HepG2 (cell line): ENCODE measurements around the gene MRPS31. TPM values are rescaled to one million over a fixed set of nuclear protein-coding genes. Genes with fewer than 3 reads are reported as not detected.
A peak's percentile ranks its signal among the peaks of the same experiment; 100 is the strongest.

Source experiments
- BCL3 ChIP-seq: sonication (generic); formaldehyde crosslinking; IDR thresholded peaks from 2 replicates; pipeline ENCODE4 v1.5.1; 2020; ENCODE audit warnings: mild to moderate bottlenecking, missing genetic modification reagents, moderate library complexity
- CBX1 ChIP-seq: IDR thresholded peaks from one replicate; pipeline ENCODE4 v1.6.1; 2016; ENCODE audit warnings: antibody characterized with exemption, low read depth
- DPF2 ChIP-seq: sonication (generic); formaldehyde crosslinking; IDR thresholded peaks from 2 replicates; pipeline ENCODE4 v1.4.0; 2020; ENCODE audit warnings: mild to moderate bottlenecking, low read depth, missing genetic modification reagents, borderline replicate concordance
- MBD4 ChIP-seq: IDR thresholded peaks from 2 replicates; pipeline ENCODE4 v1.6.1; 2012; ENCODE audit warnings: low read length, inconsistent platforms, borderline replicate concordance
- MEIS2 ChIP-seq: sonication (generic); formaldehyde crosslinking; IDR thresholded peaks from 2 replicates; pipeline ENCODE4 v1.9.0; 2021; ENCODE audit warnings: mild to moderate bottlenecking, missing genetic modification reagents
- POLR2AphosphoS5 ChIP-seq: IDR thresholded peaks from 2 replicates; pipeline ENCODE4 v1.6.1; 2012; ENCODE audit warnings: low read depth, low read length
- RBFOX2 ChIP-seq: fragments of 200-400 bp; formaldehyde crosslinking; IDR thresholded peaks from 2 replicates; pipeline ENCODE4 v1.6.1; 2017; ENCODE audit warnings: low read depth, mild to moderate bottlenecking, low read length
- SNAPC5 ChIP-seq: sonication (generic); formaldehyde crosslinking; IDR thresholded peaks from 2 replicates; pipeline ENCODE4 v1.8.1; 2023; ENCODE audit warnings: mild to moderate bottlenecking, missing genetic modification reagents, borderline replicate concordance
- SP2 ChIP-seq: sonication (generic); formaldehyde crosslinking; IDR thresholded peaks from 2 replicates; pipeline ENCODE4 v1.5.1; 2020; ENCODE audit warnings: mild to moderate bottlenecking, missing genetic modification reagents
- SYNCRIP ChIP-seq: fragments of 200-400 bp; formaldehyde crosslinking; IDR thresholded peaks from 2 replicates; pipeline ENCODE4 v1.6.1; 2018; ENCODE audit warnings: mild to moderate bottlenecking, low read depth, low read length; ENCODE audit not compliant: insufficient read depth
- ZFAT ChIP-seq: sonication (generic); formaldehyde crosslinking; conservative IDR thresholded peaks from 2 replicates; pipeline ENCODE4 v1.8.1; 2023; ENCODE audit warnings: missing genetic modification reagents, inconsistent platforms
- ZFP37 ChIP-seq: sonication (generic); formaldehyde crosslinking; IDR thresholded peaks from 2 replicates; pipeline ENCODE4 v1.4.0; 2020; ENCODE audit warnings: missing genetic modification reagents, borderline replicate concordance
- ZNF343 ChIP-seq: sonication (generic); formaldehyde crosslinking; IDR thresholded peaks from 2 replicates; pipeline ENCODE4 v1.4.0; 2020; ENCODE audit warnings: mild to moderate bottlenecking, missing genetic modification reagents
- ZNF451 ChIP-seq: sonication (generic); formaldehyde crosslinking; IDR thresholded peaks from 2 replicates; pipeline ENCODE4 v1.5.0; 2020; ENCODE audit warnings: mild to moderate bottlenecking, missing genetic modification reagents
- ZNF510 ChIP-seq: sonication (generic); formaldehyde crosslinking; IDR thresholded peaks from 2 replicates; pipeline ENCODE4 v1.4.0; 2020; ENCODE audit warnings: low read depth, mild to moderate bottlenecking, missing genetic modification reagents
- ZNF672 ChIP-seq: sonication (generic); formaldehyde crosslinking; IDR thresholded peaks from 2 replicates; pipeline ENCODE4 v1.8.1; 2022; ENCODE audit warnings: missing genetic modification reagents
- ZNF691 ChIP-seq: sonication (generic); formaldehyde crosslinking; IDR thresholded peaks from 2 replicates; pipeline ENCODE4 v1.4.0; 2020; ENCODE audit warnings: missing genetic modification reagents, low read depth, mild to moderate bottlenecking, borderline replicate concordance
- ZNF784 ChIP-seq: sonication (generic); formaldehyde crosslinking; IDR thresholded peaks from 2 replicates; pipeline ENCODE4 v1.5.1; 2020; ENCODE audit warnings: missing genetic modification reagents, mild to moderate bottlenecking, borderline replicate concordance
- ZSCAN25 ChIP-seq: sonication (generic); formaldehyde crosslinking; IDR thresholded peaks from 2 replicates; pipeline ENCODE4 v1.8.0; 2022; ENCODE audit warnings: mild to moderate bottlenecking, missing genetic modification reagents
- ZSCAN9 ChIP-seq: IDR thresholded peaks from 2 replicates; pipeline ENCODE4 v1.6.1; 2016; ENCODE audit warnings: borderline replicate concordance
- polyA plus RNA-seq, 8 experiments: library from polyadenylated mRNA; depleted of rRNA in 3 of 8; stranded (reverse) in 7 of 8; unstranded in 1 of 8; fragments of >200 nt; fragmentation: Illumina TruSeq in 4 of 8; extraction: Trizol in 4 of 8; gene quantifications; 2 replicates each; pipeline versions ENCODE4 v1.2.1 to v1.2.3, GENCODE V29; 2011 to 2016; ENCODE audit warnings: low read depth in 4 of 8, missing spikeins in 1 of 8, mixed read lengths in 1 of 8; ENCODE audit not compliant: insufficient read depth in 1 of 8
- total RNA-seq, 5 experiments: library from RNA; depleted of rRNA; stranded (reverse); fragments of >200 nt; fragmentation: Illumina TruSeq; extraction: Trizol; gene quantifications; 2 replicates each; pipeline ENCODE4 v1.2.3, GENCODE V29; 2016; ENCODE audit warnings: low read depth in 1 of 5
- TF ChIP-seq, protein P1 (sequence below): sonication (generic); formaldehyde crosslinking; IDR thresholded peaks from 2 replicates; pipeline ENCODE4 v1.5.0; 2020; ENCODE audit warnings: missing genetic modification reagents
- TF ChIP-seq, protein P2 (sequence below): sonication (generic); formaldehyde crosslinking; IDR thresholded peaks from 2 replicates; pipeline ENCODE4 v1.4.0; 2020; ENCODE audit warnings: missing genetic modification reagents

The MRPS31 gene
- total and polyA plus RNA-seq, 2 of the 13 experiments (the other 11 are each of a cell fraction or from before 2014, with no cell fraction given), result 23.7 to 34.1 TPM

DNA sequence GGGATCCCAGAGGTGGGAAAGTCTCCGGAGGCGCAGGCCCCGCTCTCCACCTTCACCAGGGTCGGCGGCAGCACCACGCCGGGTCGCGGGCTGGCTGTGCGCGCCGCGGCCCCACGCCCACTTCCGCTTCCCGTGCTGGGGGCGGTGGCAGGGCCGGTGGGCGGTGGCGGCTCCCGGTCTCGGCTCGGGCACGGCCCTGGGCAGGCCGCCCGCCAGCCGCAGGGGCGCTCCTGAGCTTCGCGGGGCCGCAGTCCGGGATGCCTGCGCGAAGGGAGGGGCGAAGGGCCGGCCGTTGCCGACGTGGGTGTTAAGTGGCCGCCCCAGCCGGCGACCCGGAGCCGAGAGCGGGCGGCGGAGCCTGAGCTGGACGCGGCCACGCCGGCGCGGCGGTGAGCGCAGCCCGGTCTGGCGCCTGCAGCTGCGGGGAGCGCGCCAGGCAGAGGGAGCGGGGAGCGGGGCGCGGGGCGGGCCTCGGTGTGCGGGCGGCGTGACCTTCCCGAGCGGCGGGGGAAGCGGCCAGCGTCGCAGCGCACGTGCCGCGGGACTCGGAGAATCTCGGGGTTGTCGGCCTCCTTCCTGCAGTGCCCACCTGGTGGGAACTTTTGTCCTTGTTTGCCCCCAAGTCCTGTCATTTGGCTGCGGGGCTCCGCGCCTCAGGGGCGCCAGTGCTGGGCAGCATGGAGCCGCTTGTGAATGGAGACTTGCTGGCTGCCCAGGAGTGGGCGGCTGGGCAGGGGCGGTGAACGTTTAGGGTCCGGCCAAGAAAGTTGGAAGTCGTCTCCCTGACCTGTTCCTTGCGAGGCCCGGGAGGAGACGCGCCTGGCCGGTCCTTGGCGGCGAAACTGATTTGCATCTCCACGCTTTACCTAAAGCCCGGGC lies 18.5 kb upstream of the MRPS31 start, which contains the start of gene SLC25A15 (continued):
- TF ChIP-seq ZSCAN9 (CRISPR knock-in tag) (no peak), ZNF691 (CRISPR knock-in tag) (no peak), SNAPC5 (no peak), ZNF784 (CRISPR knock-in tag) (peak; percentile 67; the same call in 1 of the 2 replicates), ZSCAN25 (peak; percentile 64; the same call in 1 of the 2 replicates), ZFAT (CRISPR knock-in tag) (0 out of 2 replicates have a peak, but pooled peaks have one; percentile 23), CBX1 (peak; percentile 17), SP2 (no peak), MEIS2 (CRISPR knock-in tag) (peak; percentile 36; the same call in 1 of the 2 replicates), MBD4 (no peak), DPF2 (no peak), ZFP37 (CRISPR knock-in tag) (no peak), ZNF672 (no peak), SYNCRIP (no peak), ZNF510 (CRISPR knock-in tag) (peak; percentile 59; the same call in 1 of the 2 replicates), ZNF343 (CRISPR knock-in tag) (peak; percentile 88), BCL3 (CRISPR knock-in tag) (peak; percentile 29), RBFOX2 (peak; percentile 92), POLR2AphosphoS5 (peak; percentile 69), ZNF451 (CRISPR knock-in tag) (no peak; the same call in 1 of the 2 replicates)
- TF ChIP-seq, protein P1, sequence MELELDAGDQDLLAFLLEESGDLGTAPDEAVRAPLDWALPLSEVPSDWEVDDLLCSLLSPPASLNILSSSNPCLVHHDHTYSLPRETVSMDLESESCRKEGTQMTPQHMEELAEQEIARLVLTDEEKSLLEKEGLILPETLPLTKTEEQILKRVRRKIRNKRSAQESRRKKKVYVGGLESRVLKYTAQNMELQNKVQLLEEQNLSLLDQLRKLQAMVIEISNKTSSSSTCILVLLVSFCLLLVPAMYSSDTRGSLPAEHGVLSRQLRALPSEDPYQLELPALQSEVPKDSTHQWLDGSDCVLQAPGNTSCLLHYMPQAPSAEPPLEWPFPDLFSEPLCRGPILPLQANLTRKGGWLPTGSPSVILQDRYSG (CRISPR knock-in tag), result no peak
- TF ChIP-seq, protein P2, sequence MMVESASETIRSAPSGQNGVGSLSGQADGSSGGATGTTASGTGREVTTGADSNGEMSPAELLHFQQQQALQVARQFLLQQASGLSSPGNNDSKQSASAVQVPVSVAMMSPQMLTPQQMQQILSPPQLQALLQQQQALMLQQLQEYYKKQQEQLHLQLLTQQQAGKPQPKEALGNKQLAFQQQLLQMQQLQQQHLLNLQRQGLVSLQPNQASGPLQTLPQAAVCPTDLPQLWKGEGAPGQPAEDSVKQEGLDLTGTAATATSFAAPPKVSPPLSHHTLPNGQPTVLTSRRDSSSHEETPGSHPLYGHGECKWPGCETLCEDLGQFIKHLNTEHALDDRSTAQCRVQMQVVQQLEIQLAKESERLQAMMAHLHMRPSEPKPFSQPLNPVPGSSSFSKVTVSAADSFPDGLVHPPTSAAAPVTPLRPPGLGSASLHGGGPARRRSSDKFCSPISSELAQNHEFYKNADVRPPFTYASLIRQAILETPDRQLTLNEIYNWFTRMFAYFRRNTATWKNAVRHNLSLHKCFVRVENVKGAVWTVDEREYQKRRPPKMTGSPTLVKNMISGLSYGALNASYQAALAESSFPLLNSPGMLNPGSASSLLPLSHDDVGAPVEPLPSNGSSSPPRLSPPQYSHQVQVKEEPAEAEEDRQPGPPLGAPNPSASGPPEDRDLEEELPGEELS (CRISPR knock-in tag), result 0 out of 2 replicates have a peak, but pooled peaks have one; percentile 11
